Measurements from ENCODE around the gene PKN3.

DNA sequence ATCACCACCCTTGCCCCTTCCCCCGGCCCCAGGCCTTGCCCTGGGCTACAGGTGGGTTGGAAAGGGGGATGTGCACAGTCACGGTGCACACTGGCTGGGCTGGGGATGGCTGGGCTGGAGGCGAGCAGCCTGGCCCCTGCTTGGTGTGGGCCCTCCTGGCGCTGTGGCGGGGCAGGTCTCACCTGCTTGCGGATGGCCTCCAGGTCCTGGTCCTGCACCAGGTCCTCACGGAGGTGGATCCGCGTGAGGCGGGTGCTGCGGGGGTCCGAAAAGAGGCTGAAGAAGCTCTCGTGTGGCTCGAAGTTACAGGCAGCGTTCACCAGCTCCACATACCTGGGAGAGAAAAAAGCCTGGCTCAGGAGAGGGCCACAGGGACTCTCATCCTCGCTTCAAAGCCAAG lies 51.3 kb downstream of the PKN3 start:
- TF ChIP-seq, protein P1, sequence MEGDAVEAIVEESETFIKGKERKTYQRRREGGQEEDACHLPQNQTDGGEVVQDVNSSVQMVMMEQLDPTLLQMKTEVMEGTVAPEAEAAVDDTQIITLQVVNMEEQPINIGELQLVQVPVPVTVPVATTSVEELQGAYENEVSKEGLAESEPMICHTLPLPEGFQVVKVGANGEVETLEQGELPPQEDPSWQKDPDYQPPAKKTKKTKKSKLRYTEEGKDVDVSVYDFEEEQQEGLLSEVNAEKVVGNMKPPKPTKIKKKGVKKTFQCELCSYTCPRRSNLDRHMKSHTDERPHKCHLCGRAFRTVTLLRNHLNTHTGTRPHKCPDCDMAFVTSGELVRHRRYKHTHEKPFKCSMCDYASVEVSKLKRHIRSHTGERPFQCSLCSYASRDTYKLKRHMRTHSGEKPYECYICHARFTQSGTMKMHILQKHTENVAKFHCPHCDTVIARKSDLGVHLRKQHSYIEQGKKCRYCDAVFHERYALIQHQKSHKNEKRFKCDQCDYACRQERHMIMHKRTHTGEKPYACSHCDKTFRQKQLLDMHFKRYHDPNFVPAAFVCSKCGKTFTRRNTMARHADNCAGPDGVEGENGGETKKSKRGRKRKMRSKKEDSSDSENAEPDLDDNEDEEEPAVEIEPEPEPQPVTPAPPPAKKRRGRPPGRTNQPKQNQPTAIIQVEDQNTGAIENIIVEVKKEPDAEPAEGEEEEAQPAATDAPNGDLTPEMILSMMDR (IDR thresholded peaks at IDR 0.05): no peak
- no peak for TF ChIP-seq EZH2 (IDR thresholded peaks at IDR 0.05)
- TF ChIP-seq EZH2phosphoT487 (IDR thresholded peaks at IDR 0.05): no peak

All from neural progenitor cell (in vitro differentiated cells).